Astrocyte of the spinal cord (primary cell): ENCODE results near the gene ELOVL3.

ENCODE experiments used
- DNase-seq: peaks from one replicate; pipeline ENCODE4 v3.0.0; 2011; ENCODE audit warnings: low read depth, low spot score
- H3K4me3 ChIP-seq: 2 replicates; pipeline ENCODE4 v1.5.1; 2011; ENCODE audit warnings: low read depth, mild to moderate bottlenecking, low read length, moderate library complexity
- CTCF ChIP-seq: IDR thresholded peaks from 2 replicates; pipeline ENCODE4 v1.5.1; 2012; ENCODE audit warnings: low read depth, mild to moderate bottlenecking, low read length, inconsistent platforms
- in situ Hi-C: cut with HindIII; loops from 2 replicates; pipeline ENCODE4 v1.10.0; 2017; ENCODE audit warnings: low sequenced_read_pairs

The ELOVL3 gene

GRCh38 chr10:102264371-102264770 lies 38.3 kb downstream of the ELOVL3 start:
- no peak for TF ChIP-seq CTCF
- no peak for DNase-seq
- in situ Hi-C loops, result no loop called here
- no peak overlapping the region for H3K4me3 ChIP-seq

- no peak for TF ChIP-seq CTCF
- in situ Hi-C loops, result no loop called here
- H3K4me3 ChIP-seq, result no peak overlapping the region
- no peak for DNase-seq
These were observed 40.6 kb downstream of the ELOVL3 start for GRCh38 chr10:102266670-102267069.

GRCh38 chr10:102267748-102268147 lies 41.6 kb downstream of the ELOVL3 start:
- no peak for TF ChIP-seq CTCF
- in situ Hi-C loops, result no loop called here
- DNase-seq, result peak; percentile 69
- H3K4me3 ChIP-seq, result no peak overlapping the region

- peak; percentile 45 for DNase-seq
These were observed 42.3 kb downstream of the ELOVL3 start for GRCh38 chr10:102268375-102268888.

GRCh38 chr10:102269017-102269416 lies 42.9 kb downstream of the ELOVL3 start:
- no peak overlapping the region for H3K4me3 ChIP-seq
- in situ Hi-C loops, result no loop called here
- no peak for TF ChIP-seq CTCF
- peak; percentile 12 for DNase-seq

More at GRCh38 chr10:102268375-102268888, 42.3 kb downstream of the ELOVL3 start:
- no peak for TF ChIP-seq CTCF
- in situ Hi-C loops, result no loop called here
- no peak overlapping the region for H3K4me3 ChIP-seq

GRCh38 chr10:102274062-102274461 lies 48.0 kb downstream of the ELOVL3 start:
- H3K4me3 ChIP-seq, result no peak overlapping the region
- in situ Hi-C loops, result no loop called here
- no peak for TF ChIP-seq CTCF
- no peak for DNase-seq

- no peak for DNase-seq
- TF ChIP-seq CTCF, result no peak
- in situ Hi-C loops, result no loop called here
- H3K4me3 ChIP-seq, result no peak overlapping the region
These were observed 49.2 kb downstream of the ELOVL3 start for GRCh38 chr10:102275343-102275742.
